ENCODE results near the gene TNRC6B. TPM values are rescaled to one million over a fixed set of nuclear protein-coding genes. Genes with fewer than 3 reads are reported as not detected.

TNRC6B gene
- total RNA-seq, 1 donor: 26.4 TPM

GRCh38 chr22:40361100-40361499 is 183.4 kb downstream of the TNRC6B start:
- DNase-seq (ENCODE audit: insufficient read length, low spot score, missing footprints): no peak
- Histone ChIP-seq H3K4me3 (ENCODE audit: insufficient read depth, low read length) (no peak overlapping the region), H3K79me2 (ENCODE audit: insufficient read depth, low read length) (no peaks in the 10 kb centered on the region), H2AFZ (ENCODE audit: low read length) (no peak overlapping the region), H3K9me3 (ENCODE audit: low read depth, low read length) (no peaks in the 10 kb centered on the region), H3K4me2 (ENCODE audit: insufficient read depth, low read length) (no peak overlapping the region), H3K27me3 (ENCODE audit: insufficient read depth, low read length) (no peaks in the 10 kb centered on the region), H3K36me3 (ENCODE audit: insufficient read depth, low read length) (peaks cover 76% of the 10 kb centered on the region), H3K27ac (ENCODE audit: low read depth, low read length) (no peak overlapping the region), H3K4me1 (ENCODE audit: insufficient read depth, low read length) (no peaks in the 10 kb centered on the region), H4K20me1 (ENCODE audit: insufficient read depth, low read length) (no peaks in the 10 kb centered on the region)
- TF ChIP-seq CTCF (IDR thresholded peaks at IDR 0.05; ENCODE audit: extremely low read depth, low read depth, low read length): no peak

- no peaks in the 10 kb centered on the region for H4K20me1 ChIP-seq (ENCODE audit: insufficient read depth, low read length)
- H3K9me3 ChIP-seq (ENCODE audit: low read depth, low read length): no peaks in the 10 kb centered on the region
- H3K79me2 ChIP-seq (ENCODE audit: insufficient read depth, low read length): no peaks in the 10 kb centered on the region
- peak; percentile 85 for DNase-seq (ENCODE audit: insufficient read length, low spot score, missing footprints)
- H3K27me3 ChIP-seq (ENCODE audit: insufficient read depth, low read length): no peaks in the 10 kb centered on the region
- peaks cover 78% of the 10 kb centered on the region for H3K36me3 ChIP-seq (ENCODE audit: insufficient read depth, low read length)
- no peak overlapping the region for H3K4me2 ChIP-seq (ENCODE audit: insufficient read depth, low read length)
- no peak overlapping the region for H2AFZ ChIP-seq (ENCODE audit: low read length)
- H3K4me1 ChIP-seq (ENCODE audit: insufficient read depth, low read length): no peaks in the 10 kb centered on the region
- H3K27ac ChIP-seq (ENCODE audit: low read depth, low read length): peak overlapping the region; percentile 31
- H3K4me3 ChIP-seq (ENCODE audit: insufficient read depth, low read length): no peak overlapping the region
- TF ChIP-seq CTCF (IDR thresholded peaks at IDR 0.05; ENCODE audit: extremely low read depth, low read depth, low read length): no peak
These were observed 185.3 kb downstream of the TNRC6B start for GRCh38 chr22:40363059-40363458.

GRCh38 chr22:40364431-40364830 is 186.7 kb downstream of the TNRC6B start:
- H3K4me1 ChIP-seq (ENCODE audit: insufficient read depth, low read length): no peaks in the 10 kb centered on the region
- no peak overlapping the region for H3K27ac ChIP-seq (ENCODE audit: low read depth, low read length)
- H3K4me3 ChIP-seq (ENCODE audit: insufficient read depth, low read length): no peak overlapping the region
- no peak overlapping the region for H2AFZ ChIP-seq (ENCODE audit: low read length)
- H3K9me3 ChIP-seq (ENCODE audit: low read depth, low read length): no peaks in the 10 kb centered on the region
- no peak for DNase-seq (ENCODE audit: insufficient read length, low spot score, missing footprints)
- no peaks in the 10 kb centered on the region for H4K20me1 ChIP-seq (ENCODE audit: insufficient read depth, low read length)
- H3K36me3 ChIP-seq (ENCODE audit: insufficient read depth, low read length): peaks cover 72% of the 10 kb centered on the region
- no peak for TF ChIP-seq CTCF (IDR thresholded peaks at IDR 0.05; ENCODE audit: extremely low read depth, low read depth, low read length)
- H3K4me2 ChIP-seq (ENCODE audit: insufficient read depth, low read length): no peak overlapping the region
- no peaks in the 10 kb centered on the region for H3K27me3 ChIP-seq (ENCODE audit: insufficient read depth, low read length)
- H3K79me2 ChIP-seq (ENCODE audit: insufficient read depth, low read length): no peaks in the 10 kb centered on the region

GRCh38 chr22:40366068-40366467 is 188.3 kb downstream of the TNRC6B start:
- Histone ChIP-seq H3K27me3 (ENCODE audit: insufficient read depth, low read length) (no peaks in the 10 kb centered on the region), H2AFZ (ENCODE audit: low read length) (no peak overlapping the region), H3K4me3 (ENCODE audit: insufficient read depth, low read length) (no peak overlapping the region), H3K4me2 (ENCODE audit: insufficient read depth, low read length) (no peak overlapping the region), H3K36me3 (ENCODE audit: insufficient read depth, low read length) (peaks cover 56% of the 10 kb centered on the region), H3K79me2 (ENCODE audit: insufficient read depth, low read length) (peaks cover 6% of the 10 kb centered on the region), H3K4me1 (ENCODE audit: insufficient read depth, low read length) (peaks cover under 1% of the 10 kb centered on the region), H3K27ac (ENCODE audit: low read depth, low read length) (no peak overlapping the region), H3K9me3 (ENCODE audit: low read depth, low read length) (no peaks in the 10 kb centered on the region), H4K20me1 (ENCODE audit: insufficient read depth, low read length) (no peaks in the 10 kb centered on the region)
- no peak for TF ChIP-seq CTCF (IDR thresholded peaks at IDR 0.05; ENCODE audit: extremely low read depth, low read depth, low read length)
- no peak for DNase-seq (ENCODE audit: insufficient read length, low spot score, missing footprints)
